Activated CD8-positive, alpha-beta memory T cell treated with anti-CD3 and anti-CD28 coated beads for 24 hours (primary cell): ENCODE measurements around the gene MIXL1.
A peak's percentile ranks its signal among the peaks of the same experiment; 100 is the strongest.
"Not testable (repeated sequence)": the region's sequence is repeated elsewhere in the genome, so short reads cannot be mapped to it uniquely, and the experiment has no call there.

Experiments
- DNase-seq: peaks from one replicate; pipeline ENCODE4 v3.0.0-alpha.2; 2020

MIXL1 gene

DNA sequence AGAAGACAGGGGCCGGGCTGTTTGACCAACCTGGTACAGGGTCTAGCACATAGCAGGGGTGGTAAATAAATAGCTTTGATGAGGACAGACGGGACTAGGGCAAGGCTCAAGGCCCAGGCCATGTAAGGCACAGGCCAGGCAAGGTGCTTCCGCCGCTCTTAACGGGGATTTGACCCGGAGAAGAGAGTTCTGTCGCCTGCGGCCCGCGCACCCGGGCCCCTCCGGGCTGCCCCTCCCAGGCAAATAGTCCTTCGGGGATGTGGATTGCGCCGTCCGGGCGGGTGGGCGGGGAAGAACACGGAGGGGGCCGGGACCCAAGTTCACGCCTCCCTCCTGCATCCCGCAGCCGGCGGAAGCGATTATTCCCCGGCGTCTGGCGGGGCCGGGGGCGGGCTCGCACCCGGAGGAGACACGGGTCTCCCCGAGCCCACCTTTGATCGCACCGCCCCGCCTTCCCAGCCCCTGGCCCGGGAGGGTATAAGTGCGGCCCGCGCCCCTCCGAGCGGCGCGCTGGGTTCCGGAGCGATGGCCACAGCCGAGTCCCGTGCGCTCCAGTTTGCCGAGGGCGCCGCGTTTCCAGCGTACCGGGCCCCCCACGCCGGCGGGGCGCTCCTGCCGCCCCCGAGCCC is at the start of gene MIXL1:
Gene MIXL1, plus strand, starts transcription at position 508 of the 629 bp plus-strand sequence. Its CDS starts 18 bp downstream, at position 526.
- DNase-seq = peak; percentile 62

DNA sequence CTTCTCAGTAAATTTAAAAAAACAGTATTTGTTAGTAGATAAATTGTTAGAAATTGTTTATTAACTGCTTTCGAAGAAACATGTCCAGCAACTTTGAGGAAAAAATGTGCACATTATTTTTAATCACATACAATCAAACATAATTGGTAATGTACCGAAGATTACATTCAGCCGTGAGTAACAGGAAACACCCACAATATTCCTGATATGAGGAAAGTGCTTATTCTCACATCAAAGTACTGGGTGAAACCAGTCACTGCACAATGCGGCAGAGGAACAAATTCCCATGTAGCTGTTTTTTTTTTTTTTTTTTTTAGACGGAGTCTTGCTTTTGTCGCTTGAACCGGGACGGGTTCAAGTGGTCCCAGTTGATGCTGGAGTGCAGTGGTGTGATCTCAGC is 46.6 kb upstream of the MIXL1 start:
- DNase-seq = no peak

DNA sequence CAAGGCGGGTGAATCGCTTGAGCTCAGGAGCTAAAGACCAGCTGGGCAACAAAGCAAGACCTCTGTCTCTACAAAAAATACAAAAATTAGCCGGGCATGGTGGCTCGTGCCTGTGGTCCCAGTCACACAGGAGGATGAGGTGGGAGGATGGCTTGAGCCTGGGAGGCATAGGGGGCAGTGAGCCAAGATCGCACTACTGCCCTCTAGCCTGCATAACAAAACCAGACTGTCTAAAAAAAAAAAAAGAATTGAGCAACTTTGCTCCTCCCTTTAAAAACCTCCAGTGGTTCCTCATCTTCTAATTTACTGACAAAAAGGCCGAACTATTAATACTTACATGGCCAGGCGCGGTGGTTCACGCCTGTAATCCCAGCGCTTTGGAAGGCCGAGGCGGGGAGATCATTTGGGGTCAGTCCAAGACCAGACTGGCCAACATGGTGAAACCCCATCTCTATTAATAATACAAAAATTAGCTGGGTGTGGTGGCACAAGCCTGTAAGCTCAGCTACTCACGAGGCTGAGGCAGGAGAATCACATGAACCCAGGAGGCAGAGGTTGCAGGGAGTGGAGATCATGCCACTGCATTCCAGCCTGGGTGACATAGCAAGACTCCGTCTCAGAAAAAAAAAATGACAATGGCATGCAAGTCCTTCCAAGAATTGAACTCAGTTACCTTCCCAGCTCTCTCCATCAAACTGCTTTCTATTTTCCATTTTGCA is 41.3 kb upstream of the MIXL1 start:
- DNase-seq = no peak

DNA sequence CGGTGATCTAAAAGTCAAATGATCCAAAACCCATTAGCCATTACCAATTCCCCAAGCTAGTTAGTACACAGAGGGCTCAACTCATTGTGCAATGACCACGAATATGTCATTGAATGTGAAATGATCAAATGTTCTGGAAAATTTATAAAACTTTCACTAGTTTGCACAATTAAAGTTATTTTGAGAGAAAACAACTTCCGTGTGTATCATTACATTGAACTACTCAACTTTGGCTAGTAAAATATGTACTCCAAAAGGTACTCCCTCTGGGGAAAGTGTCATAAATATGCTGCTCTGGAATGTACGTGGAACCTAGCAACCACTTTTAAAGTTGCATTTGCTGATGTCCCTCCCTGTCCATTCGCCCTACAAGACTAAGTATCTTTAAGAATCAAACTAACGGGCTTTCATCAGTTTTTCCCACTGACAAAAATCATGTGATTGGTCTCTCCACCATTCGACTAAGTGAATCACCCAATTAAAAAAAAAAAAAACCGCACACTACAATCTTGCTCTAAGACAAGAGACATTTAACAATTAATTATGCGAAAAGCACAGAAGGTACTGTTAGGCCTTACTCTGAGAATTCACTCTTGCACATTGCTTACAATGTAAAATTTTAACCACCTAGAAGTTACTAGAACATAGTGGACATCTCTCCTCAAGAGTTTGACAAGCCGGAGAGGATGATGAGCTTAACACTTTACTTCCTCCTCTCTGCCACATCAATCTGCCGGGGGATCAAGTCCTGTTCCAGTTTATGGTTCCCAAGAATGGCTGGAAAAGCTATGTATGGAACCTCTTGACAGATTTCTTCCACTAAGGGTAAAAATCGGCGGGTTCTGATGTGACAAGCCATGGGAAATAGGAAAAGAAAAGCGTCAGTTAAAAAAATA is 38.1 kb upstream of the MIXL1 start:
- DNase-seq = peak; percentile 38

DNA sequence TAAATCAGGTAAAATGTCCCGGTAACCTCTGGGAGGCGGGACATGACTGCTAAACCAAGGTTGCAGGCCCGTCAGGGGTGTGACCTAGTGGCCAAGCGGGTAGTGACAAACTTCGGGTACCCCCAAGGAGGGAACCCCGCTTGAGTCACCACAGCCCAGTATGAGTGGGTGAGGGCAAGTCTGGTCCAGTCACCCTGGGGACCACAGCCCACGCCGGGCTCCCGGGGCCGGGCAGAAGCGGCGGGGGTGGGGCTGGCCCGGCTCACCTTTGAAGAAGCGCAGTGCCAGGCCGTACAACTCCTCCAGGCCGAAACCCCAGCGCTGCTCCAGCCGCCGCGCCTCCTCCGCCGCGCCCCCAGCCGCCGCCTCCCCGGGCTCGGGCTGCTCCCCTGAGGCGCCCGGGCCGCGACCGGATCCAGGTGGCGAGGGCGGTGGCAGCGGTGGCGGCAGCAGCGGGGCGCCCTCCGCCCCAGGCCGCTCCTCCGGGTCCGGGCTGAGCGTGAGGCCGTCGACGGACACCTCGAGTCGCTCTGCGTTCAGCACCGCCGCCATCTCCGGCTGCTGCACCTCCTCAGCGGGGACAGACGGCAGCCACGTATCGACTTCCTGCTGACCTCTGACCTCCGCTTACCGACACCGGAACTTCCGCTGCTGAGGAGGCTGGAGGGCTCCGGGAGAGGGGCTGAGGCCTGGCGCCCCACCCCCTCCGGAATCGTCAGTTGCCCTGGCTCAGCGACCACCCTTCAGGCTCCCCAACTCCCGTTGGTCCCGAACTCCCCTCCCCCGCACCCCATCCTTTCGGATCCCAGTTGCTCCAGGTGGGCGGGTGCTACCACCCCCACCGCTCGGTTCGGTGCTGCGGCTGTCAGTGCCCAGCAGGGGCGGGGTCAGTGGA is 37.1 kb upstream of the MIXL1 start, which contains the start of gene ACBD3:
Gene ACBD3, minus strand, starts transcription at position 618 of the 895 bp plus-strand sequence. Its CDS starts 66 bp downstream, at position 552.
- peak; percentile 90 for DNase-seq

DNA sequence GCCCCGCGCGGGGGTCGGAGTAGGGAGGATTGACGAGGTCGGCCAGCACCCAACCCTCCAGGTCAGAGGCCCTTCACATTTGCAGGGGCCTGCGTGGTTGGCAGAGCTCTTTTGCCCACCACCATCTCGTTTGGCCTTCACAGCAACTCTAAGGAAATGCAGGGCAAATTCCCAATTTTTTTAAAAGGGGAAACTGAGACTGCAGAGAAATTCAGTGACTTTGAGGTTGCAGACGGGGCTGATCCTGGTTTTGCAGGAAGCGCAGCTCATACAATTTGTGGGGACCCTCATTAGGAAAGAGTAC is 36.5 kb upstream of the MIXL1 start:
- no peak for DNase-seq

DNA sequence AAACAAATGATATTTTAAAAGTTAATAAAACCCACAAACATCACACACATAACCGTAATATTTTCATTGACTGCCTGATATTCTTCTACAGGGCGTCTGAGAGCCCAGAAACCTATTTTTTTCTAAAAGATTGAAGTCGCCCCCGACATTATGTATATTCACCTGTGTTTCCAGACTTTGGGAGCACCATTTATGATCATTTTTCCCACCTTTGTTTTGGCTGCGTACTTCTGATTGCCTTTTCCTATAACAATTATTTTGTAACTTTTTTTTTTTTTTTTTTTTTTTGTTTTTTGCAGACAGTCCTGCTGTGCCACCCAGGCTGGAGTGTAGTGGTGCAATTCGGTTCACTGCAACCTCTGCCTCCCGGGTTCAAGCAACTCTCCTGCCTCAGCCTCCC is 36.1 kb upstream of the MIXL1 start:
- DNase-seq = no peak

DNA sequence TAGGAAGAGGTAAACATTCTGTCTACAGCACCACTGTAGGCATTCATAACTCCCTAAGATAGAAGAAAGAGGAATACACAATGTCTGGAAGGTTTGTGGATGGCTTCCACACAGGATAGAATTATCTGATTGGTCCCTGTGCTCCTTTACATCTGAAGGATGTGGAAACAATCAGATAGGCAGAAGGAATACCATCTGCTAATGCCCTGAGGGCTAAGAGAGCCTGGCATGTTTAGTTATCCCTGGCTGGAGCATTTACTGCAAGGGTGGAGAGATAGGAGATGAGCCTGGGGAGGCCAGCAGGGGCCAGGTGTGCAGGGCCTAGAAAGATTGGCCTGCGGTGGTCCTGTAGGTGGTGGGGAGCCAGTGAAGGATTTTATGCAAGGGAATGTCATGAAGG is 28.3 kb upstream of the MIXL1 start:
- DNase-seq = no peak

DNA sequence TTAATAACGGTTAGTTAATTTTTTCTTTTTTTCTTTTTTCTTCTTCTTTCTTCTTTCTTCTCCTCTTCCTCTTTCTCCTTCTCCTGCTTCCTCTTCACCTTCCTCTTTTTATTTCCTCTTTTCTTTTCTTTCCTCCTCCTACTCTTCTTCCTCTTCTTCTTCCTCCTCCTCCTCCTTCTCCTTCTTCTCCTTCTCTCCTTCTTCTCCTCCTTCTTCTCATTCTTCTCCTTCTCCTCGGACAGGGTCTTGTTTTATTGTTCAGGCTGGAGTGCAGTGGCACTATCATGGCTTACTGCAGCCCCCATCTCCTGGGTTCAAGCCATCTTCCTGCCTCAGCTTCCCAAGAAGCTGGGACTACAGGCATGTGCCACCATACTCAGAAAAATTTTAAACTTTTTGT is 23.5 kb upstream of the MIXL1 start:
- DNase-seq = no peak

DNA sequence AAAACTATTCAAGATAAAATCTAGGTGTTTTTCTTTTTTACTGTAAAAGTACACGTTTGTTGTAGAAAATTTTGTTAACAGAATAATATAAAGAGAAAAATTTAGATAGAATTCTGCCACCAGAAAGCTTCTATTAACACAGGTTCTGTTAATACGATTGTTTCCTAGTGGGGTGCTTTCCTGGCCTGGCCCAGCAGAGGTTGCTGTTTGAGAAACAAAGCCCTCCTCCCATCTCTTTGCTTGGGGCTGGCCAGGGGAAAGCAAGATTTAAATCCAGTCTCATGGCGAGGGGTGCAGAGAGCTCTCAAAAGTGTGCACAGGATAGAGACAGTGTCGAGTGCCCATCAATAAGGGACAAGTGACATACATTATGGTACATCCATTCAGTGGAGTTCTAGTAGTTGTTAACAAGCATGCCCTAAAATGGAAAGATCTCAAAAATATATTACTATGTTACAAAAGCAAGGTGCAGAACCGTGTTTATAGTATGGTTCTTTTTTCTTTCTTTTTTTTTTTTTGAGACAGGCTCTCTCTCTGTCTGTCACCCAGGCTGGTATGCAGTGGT is 22.4 kb upstream of the MIXL1 start:
- no peak for DNase-seq

DNA sequence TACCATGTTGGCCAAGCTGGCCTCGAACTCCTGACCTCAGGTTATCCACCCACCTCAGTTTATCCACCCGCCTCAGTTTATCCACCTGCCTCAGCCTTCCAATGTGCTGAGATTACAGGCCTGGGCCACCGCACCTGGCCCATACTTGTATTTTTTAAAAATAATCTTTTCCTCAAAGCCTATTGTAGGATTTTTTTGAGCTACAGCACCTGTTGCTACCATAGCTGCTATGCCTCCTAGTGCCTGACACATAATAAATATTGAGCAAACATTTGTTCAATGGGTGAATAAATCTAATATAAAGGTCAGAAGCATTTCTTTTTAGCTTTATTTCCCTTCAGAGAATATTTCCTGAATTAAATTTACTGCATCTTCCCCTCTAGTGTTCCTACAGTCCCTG is 21.2 kb upstream of the MIXL1 start:
- no peak for DNase-seq

DNA sequence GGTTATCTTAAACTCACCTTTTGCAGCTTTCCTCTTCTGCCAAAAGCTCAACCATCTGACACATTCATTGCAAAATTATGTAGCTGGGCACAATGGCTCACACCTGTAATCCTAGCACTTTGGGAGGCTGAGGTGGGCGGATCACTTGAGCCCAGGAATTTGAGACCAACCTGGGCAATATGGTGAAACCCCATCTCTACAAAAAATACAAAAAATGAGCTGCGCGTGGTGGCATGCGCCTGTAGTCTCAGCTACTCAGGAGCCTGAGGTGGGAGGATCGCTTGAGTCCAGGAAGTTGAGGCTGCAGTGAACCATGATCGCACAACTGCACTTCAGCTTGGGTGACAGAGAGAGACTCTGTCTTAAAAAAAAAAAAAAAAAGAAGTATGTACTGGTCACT is 20.8 kb upstream of the MIXL1 start:
- not testable (repeated sequence) for DNase-seq

DNA sequence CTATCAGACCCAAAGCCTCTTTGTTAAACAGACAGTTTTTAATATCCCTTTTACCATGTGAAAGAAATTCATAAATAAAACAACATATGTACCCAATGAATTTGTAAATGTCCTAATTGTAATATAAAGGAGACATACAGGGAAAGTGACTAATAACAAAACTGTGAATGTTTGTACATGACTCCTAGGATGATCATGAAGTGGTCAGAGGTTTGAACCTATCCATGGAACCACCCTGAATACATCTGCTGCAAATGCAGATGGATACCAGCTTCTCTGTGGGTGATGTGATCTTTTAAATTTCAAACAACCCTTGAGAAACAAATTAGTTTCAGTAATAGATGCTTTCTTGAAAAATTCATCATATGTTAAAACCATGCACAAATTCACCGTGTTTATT is 20.2 kb upstream of the MIXL1 start:
- no peak for DNase-seq

DNA sequence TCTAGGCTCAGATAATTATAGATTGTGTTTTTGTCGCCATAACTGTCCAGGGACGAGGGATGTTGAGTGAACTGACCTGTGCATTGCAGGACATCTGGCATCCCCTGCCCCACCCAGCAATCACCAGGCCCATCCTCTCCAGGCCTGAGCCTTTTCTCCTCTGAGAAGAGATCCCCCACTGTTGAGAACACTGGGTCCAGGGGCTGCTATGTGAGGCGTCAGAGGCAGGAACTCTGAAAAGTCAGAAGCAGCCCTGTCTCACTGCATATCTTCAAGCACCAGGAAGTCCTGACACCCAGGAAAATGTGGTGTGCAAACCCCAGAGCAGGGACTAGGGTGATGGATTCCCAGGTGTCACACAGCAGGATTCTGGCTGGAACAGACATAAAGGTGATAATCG is 19.8 kb upstream of the MIXL1 start:
- DNase-seq = no peak

DNA sequence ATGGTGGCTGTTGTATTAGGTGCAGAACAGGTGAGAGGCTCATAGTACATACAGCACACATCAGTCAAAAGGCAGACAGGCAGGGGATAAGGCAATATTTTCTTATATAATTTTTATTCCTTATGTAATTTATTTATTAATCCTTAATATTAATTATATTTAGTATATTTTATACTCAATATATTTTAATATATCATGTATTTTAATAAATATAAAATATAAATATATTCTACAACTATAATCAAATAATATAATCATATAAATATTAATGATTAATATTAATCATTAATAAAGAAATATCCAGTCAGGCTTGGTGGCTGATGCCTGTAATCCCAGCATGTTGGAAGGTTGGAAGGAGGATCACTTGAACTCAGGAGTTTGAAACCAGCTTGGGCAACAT is 19.3 kb upstream of the MIXL1 start:
- DNase-seq = no peak

DNA sequence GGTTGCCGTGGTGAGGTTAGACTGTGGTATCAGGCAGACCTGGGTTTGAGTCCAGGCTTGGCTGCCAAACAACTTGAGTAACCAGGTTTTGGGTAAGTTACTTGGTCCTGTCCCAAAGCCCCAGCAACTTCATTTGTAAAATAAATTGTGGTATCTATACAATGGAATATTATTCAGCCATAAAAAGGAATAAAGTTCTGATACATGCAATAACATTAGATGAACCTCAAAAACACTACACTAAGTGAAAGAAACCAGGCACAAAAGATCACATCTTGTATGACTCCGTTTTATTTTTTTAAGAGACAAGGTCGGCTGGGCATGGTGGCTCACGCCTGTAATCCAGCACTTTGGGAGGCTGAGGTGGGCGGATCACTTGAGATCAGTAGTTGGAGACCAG is 16.4 kb upstream of the MIXL1 start:
- DNase-seq = no peak

DNA sequence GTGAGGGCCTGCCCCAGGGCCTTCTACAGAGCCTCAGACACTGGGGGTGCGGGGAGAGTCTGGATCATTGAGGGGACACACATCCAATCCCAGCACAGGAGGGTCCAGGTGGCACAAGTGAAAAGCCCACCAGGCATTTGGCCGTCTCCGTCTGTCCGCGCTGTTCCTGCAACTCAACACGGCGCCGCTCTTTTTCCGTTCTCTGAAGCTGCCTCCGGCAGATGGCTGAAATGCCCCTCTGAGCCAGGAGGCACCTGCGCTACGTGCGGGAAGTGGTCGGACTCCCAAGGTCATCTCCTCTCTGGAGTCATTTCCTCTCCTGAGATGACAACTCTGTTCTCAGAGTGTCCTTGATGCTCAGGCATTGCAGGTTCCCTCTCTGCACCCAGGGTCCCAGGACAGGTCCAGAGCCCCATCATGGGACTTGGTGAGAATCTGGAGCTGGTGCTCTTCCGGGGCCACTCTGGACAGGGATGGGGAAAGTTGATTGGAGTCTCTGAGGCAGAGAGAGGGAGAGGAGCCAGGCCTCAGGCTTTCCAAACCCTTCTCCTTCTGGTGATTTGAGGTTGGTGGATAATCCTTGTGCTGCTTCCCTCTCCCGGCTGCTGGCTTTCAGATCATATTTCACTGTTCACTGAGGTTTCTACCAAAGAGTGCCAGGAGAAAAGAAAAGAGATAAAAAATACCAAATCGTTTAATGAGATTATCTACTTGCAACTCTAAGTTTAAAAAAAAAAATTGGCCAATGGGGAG is 14.0 kb upstream of the MIXL1 start:
- DNase-seq = no peak

DNA sequence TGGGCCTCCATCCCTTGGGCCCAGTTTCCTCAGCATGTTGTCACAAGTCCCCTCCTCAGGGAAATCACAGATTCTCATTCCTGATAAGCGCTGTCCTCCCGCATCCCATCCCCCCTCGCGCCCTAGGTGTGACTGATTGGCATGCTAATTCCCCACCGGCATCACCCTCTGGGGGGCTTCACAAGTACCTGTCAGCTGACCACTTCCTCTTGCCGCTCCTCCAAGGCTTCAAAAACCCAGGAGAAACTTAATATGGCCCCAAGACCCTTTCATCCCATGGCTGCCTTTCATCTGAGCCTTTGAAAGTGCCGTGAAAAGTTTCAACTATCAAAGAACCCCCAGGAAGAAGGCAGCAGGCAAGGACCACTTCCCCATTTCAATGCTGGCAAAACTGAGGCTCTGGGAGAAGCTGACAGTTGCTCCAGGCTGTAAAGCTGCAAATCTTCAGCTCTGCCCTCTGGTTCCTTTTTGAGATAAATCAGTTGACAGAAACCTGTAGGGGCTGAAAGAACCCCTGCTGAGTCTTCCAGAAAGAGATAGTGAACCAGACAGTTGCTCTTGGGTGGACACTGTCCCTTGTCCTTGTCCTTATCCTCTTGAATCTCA is 12.8 kb upstream of the MIXL1 start:
- no peak for DNase-seq

DNA sequence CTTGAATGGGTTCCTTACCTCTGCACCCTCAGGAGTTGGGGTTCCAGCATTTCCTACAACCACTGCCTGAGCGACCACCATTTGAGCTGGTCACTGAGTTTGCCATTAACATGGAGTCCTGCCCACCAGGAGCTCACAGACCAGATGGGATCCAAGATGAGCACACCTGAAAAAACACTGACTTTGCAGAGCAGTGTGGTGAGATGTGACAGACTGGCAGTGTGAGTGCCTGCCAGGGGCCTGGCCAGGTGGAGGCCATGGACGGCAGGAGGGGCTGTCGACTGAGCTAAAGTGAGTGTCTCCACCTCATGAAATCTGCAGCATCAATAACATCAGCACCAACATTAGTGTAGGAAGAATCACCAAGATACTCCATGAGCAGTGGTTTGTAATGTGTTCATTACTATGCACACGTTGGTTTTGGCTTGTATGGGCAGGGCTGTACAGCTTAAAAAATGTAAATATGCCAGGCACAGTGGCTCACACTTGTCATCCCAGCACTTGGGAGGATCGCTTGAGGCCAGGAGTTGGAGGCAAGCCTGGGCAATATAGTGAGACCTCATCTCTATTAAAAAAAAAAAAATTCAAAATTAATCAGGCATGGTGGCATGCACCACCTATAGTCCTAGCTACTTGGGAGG is 12.2 kb upstream of the MIXL1 start:
- no peak for DNase-seq

DNA sequence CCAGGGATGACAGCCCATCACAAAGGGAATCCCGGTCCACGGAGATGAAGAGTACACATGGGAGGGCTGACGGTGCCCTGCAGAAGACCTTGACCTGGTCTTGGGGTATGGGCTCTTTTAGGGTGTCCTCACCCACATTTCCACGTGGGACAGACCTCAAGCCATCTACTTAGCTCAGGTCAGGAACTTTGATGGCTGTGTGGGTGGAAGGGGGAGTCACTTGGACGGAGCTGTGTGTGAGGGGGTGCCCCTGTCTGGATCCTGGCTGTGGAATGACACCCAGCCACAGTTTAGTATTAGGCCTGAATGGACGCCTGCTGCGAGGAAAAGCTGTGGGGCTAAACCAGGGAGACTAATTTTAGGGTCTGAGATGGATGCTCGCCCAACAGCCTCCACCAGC is 10.9 kb upstream of the MIXL1 start:
- no peak for DNase-seq

DNA sequence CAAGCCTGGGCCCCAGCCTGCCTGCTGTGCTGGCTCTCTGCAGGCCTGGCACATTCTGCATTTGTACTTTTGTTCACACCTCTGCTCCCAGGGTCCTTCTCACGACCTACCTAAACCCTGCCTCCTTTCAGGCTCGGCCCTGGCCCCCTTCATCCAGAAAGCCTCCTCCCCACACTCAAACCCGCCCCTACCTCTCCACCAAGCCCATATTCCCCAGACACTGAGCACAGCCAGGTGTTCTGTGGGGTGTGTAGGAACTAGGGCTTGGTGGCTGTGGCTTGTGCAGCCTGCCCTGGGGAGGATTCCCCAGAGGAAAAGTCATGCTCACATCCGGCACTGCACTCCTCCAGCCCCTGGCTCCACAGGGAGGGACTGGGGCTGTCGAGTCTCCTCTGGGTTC is 8.2 kb upstream of the MIXL1 start:
- no peak for DNase-seq
